Fibroblast of lung (primary cell): ENCODE measurements around the gene WDR45B.

ENCODE experiments used
- CTCF ChIP-seq, 2 donors: IDR thresholded peaks in 1 of 2; conservative IDR thresholded peaks in 1 of 2; 1 replicate in 1 of 2; 2 replicates in 1 of 2; pipeline ENCODE4 v1.5.1; 2011 to 2012; ENCODE audit warnings: low read length in 2 of 2, control low read depth in 1 of 2, inconsistent platforms in 1 of 2, low read depth in 1 of 2, mild to moderate bottlenecking in 1 of 2
- EZH2 ChIP-seq: IDR thresholded peaks from 2 replicates; pipeline ENCODE4 v1.5.1; 2012; ENCODE audit warnings: low read length, control low read depth, mild to moderate bottlenecking; ENCODE audit errors: missing control alignments

- TF ChIP-seq CTCF (conservative IDR thresholded peaks at IDR 0.05 in 1 of 2, IDR thresholded peaks at IDR 0.05 in 1 of 2; ENCODE audit: low read depth in 1 of 2, low read length in 2 of 2) (no peak), EZH2 (no peak)
These were observed 15.8 kb downstream of the WDR45B start for GRCh38 chr17:82632451-82632850.
